DND-41 (cell line): ENCODE measurements around the gene C5orf47.

ENCODE experiments used
- ATAC-seq: fragments of 200-7000 bp; cut with Tn5 transposase; 3 replicates; pipeline ENCODE4 v1.9.1; 2021; ENCODE audit warnings: low read depth; ENCODE audit not compliant: insufficient read depth
- DNase-seq: peaks from one replicate; pipeline ENCODE4 v3.0.0-alpha.2; 2020
- H2AFZ ChIP-seq: 2 replicates; pipeline ENCODE4 v1.6.0; 2012; ENCODE audit warnings: low read depth, low read length
- H3K27ac ChIP-seq: 2 replicates; pipeline ENCODE4 v1.5.1; 2012; ENCODE audit warnings: low read length, inconsistent platforms
- H3K27me3 ChIP-seq: fragments of 200-600 bp; sonication (generic); 2 replicates; pipeline ENCODE4 v1.6.0; 2012; ENCODE audit warnings: low read length, mild to moderate bottlenecking, inconsistent platforms; ENCODE audit not compliant: insufficient read depth, poor library complexity
- H3K36me3 ChIP-seq: 2 replicates; pipeline ENCODE4 v1.5.1; 2012; ENCODE audit warnings: low read length, inconsistent platforms; ENCODE audit not compliant: insufficient read depth
- H3K4me1 ChIP-seq: 2 replicates; pipeline ENCODE4 v1.5.1; 2012; ENCODE audit warnings: mild to moderate bottlenecking, low read length; ENCODE audit not compliant: insufficient read depth
- H3K4me2 ChIP-seq: 2 replicates; pipeline ENCODE4 v1.6.0; 2012; ENCODE audit warnings: mild to moderate bottlenecking, moderate library complexity, low read length, inconsistent platforms; ENCODE audit not compliant: insufficient read depth
- H3K4me3 ChIP-seq, 2 experiments: fragments of 200-600 bp in 1 of 2; shearing (Covaris generic) in 1 of 2; 2 replicates each; pipeline ENCODE4 v1.5.1; 2012 to 2016; ENCODE audit warnings: inconsistent platforms in 2 of 2, low read length in 2 of 2, mild to moderate bottlenecking in 2 of 2, low read depth in 1 of 2, moderate library complexity in 1 of 2
- H3K79me2 ChIP-seq: 2 replicates; pipeline ENCODE4 v1.6.0; 2012; ENCODE audit warnings: low read length, inconsistent platforms; ENCODE audit not compliant: insufficient read depth
- H3K9ac ChIP-seq: 2 replicates; pipeline ENCODE4 v1.6.0; 2012; ENCODE audit warnings: low read depth, mild to moderate bottlenecking, inconsistent platforms, low read length, moderate library complexity
- H3K9me3 ChIP-seq: 2 replicates; pipeline ENCODE4 v1.5.1; 2012; ENCODE audit warnings: low read length, moderate library complexity, mild to moderate bottlenecking, inconsistent platforms; ENCODE audit not compliant: insufficient read depth, severe bottlenecking
- H4K20me1 ChIP-seq: 2 replicates; pipeline ENCODE4 v1.6.0; 2012; ENCODE audit warnings: low read length; ENCODE audit not compliant: insufficient read depth
- EZH2 ChIP-seq: IDR thresholded peaks from 3 replicates; pipeline ENCODE4 v1.6.1; 2012; ENCODE audit warnings: borderline replicate concordance, low read depth, mild to moderate bottlenecking, moderate library complexity, low read length, inconsistent platforms; ENCODE audit not compliant: severe bottlenecking
- TF ChIP-seq, protein P1 (sequence below): IDR thresholded peaks from 2 replicates; pipeline ENCODE4 v1.5.1; 2012; ENCODE audit warnings: borderline replicate concordance, low read length, moderate library complexity, mild to moderate bottlenecking; ENCODE audit not compliant: poor library complexity, severe bottlenecking; ENCODE audit errors: extremely low read depth

Gene C5orf47

DNA sequence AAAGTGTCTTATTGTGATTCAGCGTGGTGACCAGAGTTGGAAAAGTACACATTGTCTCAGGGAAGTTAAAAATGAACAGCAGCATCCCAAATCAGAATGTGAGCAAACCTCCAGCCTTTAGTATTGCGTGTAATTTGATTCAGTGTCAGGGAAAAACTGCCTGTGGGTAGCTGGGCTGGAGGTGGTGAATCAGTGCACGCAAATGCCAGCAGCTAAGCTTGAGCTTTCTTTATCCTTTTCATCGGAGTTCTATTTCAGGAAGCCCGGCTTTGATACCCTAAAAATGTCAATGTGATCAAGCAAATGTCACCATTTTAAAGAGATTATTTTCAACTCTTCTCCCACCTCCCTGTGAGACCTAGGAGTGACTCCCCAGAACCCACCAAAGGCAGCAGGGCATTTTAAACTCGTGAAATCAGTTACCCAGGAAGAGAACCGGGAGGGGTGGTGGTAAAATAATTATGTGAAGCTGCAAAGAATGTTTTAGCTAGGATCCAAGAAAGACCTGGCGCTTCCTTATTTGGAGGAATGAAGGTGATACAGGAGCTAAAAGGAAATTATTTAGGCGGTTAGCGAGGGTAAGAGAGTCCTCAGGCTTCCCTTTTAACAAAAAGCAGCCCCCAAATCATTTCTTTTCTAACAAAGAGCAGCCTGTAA is 25.7 kb upstream of the C5orf47 start:
- Histone ChIP-seq H3K27me3 (peaks cover 9% of the 10 kb centered on the region), H3K79me2 (no peaks in the 10 kb centered on the region), H3K9ac (no peak overlapping the region), H2AFZ (no peak overlapping the region), H3K36me3 (no peaks in the 10 kb centered on the region), H3K4me2 (no peak overlapping the region), H3K4me3 (no peak overlapping the region), H3K27ac (no peak overlapping the region), H4K20me1 (no peaks in the 10 kb centered on the region), H3K4me1 (no peaks in the 10 kb centered on the region), H3K9me3 (no peaks in the 10 kb centered on the region)
- TF ChIP-seq, protein P1, sequence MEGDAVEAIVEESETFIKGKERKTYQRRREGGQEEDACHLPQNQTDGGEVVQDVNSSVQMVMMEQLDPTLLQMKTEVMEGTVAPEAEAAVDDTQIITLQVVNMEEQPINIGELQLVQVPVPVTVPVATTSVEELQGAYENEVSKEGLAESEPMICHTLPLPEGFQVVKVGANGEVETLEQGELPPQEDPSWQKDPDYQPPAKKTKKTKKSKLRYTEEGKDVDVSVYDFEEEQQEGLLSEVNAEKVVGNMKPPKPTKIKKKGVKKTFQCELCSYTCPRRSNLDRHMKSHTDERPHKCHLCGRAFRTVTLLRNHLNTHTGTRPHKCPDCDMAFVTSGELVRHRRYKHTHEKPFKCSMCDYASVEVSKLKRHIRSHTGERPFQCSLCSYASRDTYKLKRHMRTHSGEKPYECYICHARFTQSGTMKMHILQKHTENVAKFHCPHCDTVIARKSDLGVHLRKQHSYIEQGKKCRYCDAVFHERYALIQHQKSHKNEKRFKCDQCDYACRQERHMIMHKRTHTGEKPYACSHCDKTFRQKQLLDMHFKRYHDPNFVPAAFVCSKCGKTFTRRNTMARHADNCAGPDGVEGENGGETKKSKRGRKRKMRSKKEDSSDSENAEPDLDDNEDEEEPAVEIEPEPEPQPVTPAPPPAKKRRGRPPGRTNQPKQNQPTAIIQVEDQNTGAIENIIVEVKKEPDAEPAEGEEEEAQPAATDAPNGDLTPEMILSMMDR = no peak
- no peak for DNase-seq
- no peak for ATAC-seq

DNA sequence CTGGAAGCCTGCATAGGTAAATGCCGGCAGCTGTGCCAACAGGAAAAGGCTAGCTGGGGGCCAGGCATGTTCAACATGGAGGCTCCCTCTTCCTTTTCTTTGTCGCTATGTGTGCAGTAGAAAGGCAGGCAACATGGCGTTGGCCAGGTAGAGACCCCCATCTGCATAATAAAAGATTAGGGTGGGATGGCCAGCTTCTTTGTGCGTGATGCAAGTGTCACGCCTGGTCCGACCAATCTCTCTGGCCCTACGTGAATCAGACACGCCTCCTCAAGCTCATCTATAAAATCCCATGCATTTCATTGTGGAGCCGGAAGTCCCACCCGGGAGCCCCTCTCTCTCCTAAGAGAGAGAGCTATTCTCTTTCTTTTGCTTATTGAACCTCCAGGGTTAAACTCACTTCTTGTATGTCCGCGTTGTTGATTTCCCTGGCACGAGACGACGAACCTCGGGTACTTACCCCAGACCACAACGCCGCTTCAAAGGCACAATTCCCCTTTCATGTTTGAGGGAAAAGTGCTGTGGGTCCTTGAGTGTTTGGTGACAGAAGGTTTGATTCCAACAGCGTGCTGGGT is 25.0 kb upstream of the C5orf47 start:
- TF ChIP-seq, protein P1 = no peak
- no peak for TF ChIP-seq EZH2
- no peaks in the 10 kb centered on the region for H3K4me1 ChIP-seq
- no peak overlapping the region for H3K4me3 ChIP-seq
- H3K9me3 ChIP-seq = no peaks in the 10 kb centered on the region
- no peak overlapping the region for H3K9ac ChIP-seq
- no peak overlapping the region for H3K4me2 ChIP-seq
- ATAC-seq = peak; percentile 90
- peak; percentile 58 for DNase-seq
- peaks cover 9% of the 10 kb centered on the region for H3K27me3 ChIP-seq
- no peak overlapping the region; the same call in 1 of the 2 replicates for H2AFZ ChIP-seq
- H3K27ac ChIP-seq = no peak overlapping the region
- H3K79me2 ChIP-seq = no peaks in the 10 kb centered on the region
- H3K36me3 ChIP-seq = no peaks in the 10 kb centered on the region
- H4K20me1 ChIP-seq = no peaks in the 10 kb centered on the region

DNA sequence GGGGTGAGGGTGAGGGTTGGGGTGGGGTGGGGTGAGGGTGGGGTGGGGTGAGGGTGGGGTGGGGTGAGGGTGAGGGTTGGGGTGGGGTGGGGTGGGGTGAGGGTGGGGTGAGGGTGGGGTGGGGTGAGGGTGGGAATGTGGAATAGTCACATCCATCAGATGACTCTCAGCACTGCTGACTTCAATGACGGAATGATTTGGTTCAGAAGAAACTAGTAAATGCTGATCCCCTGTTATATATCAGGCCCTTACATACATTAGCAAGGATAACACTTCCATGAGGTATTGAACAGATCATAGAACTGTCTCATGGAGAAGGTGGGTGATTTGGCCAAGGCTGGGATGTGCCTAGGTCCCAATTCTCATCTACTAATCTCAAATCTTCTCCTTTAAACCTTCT is 24.5 kb upstream of the C5orf47 start:
- ATAC-seq (no peak), DNase-seq (no peak)
- Histone ChIP-seq H3K4me3 (no peak overlapping the region), H3K79me2 (no peaks in the 10 kb centered on the region), H3K4me2 (no peak overlapping the region), H3K27ac (no peak overlapping the region), H3K9me3 (no peaks in the 10 kb centered on the region), H3K27me3 (peaks cover 9% of the 10 kb centered on the region), H3K9ac (no peak overlapping the region), H4K20me1 (no peaks in the 10 kb centered on the region), H2AFZ (no peak overlapping the region), H3K36me3 (no peaks in the 10 kb centered on the region), H3K4me1 (no peaks in the 10 kb centered on the region)
- TF ChIP-seq, protein P1 = no peak
- no peak for TF ChIP-seq EZH2

DNA sequence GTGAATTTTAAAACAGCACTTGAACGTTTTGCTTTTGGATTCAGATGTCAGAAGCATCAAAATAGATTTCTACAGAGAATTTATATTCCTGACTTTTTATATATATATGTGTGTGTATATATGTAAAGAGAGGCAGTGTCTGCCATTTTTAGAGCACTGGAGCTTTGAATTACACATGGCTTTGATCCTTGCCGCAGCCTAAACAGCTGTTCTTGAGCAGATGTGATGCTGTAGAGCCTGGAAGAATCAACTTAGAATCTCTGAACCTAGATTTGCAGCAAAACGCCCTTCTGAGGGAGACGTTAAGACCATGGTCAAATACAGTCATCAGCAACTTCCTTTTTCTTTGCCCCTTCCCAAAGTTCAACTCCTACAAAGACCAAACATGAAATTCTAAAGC is 21.7 kb upstream of the C5orf47 start:
- Histone ChIP-seq H3K9ac (no peak overlapping the region), H3K27me3 (peaks cover 9% of the 10 kb centered on the region), H3K4me3 (no peak overlapping the region), H3K4me2 (no peak overlapping the region), H3K4me1 (no peaks in the 10 kb centered on the region), H3K79me2 (no peaks in the 10 kb centered on the region), H2AFZ (no peak overlapping the region), H3K36me3 (no peaks in the 10 kb centered on the region), H3K27ac (no peak overlapping the region), H4K20me1 (no peaks in the 10 kb centered on the region), H3K9me3 (no peaks in the 10 kb centered on the region)
- ATAC-seq (no peak), DNase-seq (no peak)
- TF ChIP-seq, protein P1 = no peak
- no peak for TF ChIP-seq EZH2
